ENCODE measurements around the gene STX17.

The STX17 gene

DNA sequence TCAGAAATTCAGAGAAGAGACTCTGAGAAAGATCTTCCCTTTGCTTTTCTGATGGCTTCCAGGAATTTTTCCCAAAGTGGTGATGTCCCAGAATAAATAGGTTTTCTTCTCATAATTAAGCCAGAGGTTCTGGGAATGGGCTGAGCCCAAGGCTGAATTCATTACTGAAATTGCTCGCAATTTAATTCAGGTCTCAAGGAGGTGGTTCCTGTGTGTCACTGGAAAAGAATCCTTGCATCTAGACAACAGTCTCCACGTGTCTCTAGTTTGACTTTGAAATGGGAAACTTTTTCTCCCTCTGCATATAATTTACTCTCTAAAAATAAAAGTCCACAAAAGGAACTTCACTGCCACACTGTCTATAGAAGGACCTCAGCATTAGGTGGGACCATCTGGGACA lies 27.8 kb upstream of the STX17 start:
- no peak overlapping the region for H3K4me3 ChIP-seq (ENCODE audit: low read depth, low read length)
- TF ChIP-seq, protein P1, sequence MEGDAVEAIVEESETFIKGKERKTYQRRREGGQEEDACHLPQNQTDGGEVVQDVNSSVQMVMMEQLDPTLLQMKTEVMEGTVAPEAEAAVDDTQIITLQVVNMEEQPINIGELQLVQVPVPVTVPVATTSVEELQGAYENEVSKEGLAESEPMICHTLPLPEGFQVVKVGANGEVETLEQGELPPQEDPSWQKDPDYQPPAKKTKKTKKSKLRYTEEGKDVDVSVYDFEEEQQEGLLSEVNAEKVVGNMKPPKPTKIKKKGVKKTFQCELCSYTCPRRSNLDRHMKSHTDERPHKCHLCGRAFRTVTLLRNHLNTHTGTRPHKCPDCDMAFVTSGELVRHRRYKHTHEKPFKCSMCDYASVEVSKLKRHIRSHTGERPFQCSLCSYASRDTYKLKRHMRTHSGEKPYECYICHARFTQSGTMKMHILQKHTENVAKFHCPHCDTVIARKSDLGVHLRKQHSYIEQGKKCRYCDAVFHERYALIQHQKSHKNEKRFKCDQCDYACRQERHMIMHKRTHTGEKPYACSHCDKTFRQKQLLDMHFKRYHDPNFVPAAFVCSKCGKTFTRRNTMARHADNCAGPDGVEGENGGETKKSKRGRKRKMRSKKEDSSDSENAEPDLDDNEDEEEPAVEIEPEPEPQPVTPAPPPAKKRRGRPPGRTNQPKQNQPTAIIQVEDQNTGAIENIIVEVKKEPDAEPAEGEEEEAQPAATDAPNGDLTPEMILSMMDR (IDR thresholded peaks at IDR 0.05; ENCODE audit: low read depth, low read length): no peak

DNA sequence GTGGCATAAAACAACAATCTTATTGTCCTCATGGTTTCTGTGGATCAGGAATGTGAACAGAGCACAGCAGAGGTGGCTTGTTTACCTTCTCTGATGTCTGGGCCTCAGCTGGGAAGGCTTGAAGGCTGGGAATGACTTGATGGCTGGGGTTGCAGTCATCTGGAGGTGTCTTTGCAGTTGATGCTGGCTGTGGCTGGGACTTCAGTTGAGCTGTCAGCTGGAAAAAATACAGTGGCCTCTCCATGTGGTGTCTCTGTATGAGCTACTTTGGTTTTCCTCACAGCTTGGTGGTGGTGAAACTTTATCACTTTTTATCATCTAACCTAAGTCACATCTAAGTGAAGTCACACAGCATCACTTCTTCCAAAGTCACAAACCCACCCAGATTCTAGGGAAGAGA lies 24.7 kb upstream of the STX17 start:
- TF ChIP-seq, protein P1 (IDR thresholded peaks at IDR 0.05; ENCODE audit: low read depth, low read length): no peak
- H3K4me3 ChIP-seq (ENCODE audit: low read depth, low read length): no peak overlapping the region

DNA sequence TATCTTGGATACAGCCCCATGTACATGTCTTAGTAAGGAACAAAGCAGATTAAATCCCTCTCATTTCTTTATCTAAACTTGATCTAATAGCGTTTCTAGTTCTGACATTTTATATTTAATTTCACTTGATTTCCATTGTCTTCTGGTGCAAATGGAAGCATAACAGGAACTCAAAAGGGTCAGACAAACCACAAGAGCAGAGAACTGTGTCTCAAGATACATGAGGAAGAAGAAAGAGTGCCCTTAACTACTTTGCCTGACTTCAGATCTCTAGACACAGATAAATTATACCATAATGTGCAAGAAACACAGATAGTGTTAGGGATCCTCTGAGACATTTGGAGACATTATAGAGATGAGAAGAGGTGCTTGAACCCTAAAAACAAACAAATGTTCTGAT lies 20.7 kb upstream of the STX17 start:
- TF ChIP-seq, protein P1 (IDR thresholded peaks at IDR 0.05; ENCODE audit: low read depth, low read length): no peak
- no peak overlapping the region for H3K4me3 ChIP-seq (ENCODE audit: low read depth, low read length)

DNA sequence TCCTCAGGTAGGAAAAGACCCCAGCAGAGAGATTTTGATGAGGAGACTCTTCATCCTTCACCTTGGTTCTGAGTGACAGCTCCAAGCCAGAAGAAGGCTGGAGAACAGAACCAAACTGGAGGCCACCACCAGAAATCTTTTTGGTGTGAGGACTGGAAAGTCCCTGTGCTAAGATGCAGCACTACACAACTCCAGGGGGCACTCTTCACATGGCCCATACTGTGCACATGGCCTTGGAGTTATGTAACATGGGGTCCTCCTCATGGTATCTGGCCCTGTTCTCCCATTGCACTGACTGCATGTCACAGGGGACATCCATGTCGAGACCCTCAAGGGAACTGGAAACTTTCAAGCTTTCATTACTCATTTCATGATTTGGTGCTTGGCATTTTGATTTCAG lies 17.3 kb upstream of the STX17 start:
- H3K4me3 ChIP-seq (ENCODE audit: low read depth, low read length): no peak overlapping the region
- TF ChIP-seq, protein P1 (IDR thresholded peaks at IDR 0.05; ENCODE audit: low read depth, low read length): no peak

DNA sequence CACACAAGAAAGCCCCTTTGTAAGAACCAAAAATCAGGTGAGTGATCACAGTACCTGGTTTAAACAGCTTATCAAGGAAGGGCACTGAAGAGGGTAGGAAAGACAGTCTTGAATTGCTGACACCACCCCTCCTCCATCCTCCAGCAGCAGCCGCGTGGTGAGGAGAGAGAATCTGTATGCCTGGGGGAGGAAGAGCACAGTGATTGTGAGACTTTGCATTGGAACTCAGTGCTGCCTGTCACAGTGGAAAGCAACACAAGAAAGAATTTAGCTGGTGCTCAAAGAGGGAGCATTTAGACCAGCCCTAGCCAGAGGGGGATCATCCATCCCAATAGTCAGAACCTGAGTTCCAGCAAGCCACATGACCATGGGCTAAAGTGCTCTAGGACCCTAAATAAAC lies 11.6 kb upstream of the STX17 start:
- TF ChIP-seq, protein P1 (IDR thresholded peaks at IDR 0.05; ENCODE audit: low read depth, low read length): no peak
- H3K4me3 ChIP-seq (ENCODE audit: low read depth, low read length): no peak overlapping the region

DNA sequence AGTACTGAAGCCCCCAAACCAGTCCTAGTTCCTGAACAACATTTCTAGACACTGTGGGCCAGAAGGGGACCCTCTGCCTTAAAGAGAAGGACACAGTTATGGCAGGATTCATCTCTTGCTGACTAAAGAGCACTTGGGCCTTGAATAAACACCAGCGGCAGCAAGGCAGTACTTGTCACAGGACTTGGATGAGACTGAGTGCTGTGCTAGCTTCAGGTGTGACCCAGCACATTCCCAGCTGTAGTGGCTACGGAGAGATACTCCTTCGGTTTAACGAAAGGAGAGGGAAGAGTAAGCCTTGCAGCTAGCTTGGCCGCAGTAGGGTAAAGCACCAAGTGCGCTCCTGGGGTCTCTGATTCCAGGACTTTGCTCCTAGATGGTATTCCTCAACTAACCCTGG lies 10.9 kb upstream of the STX17 start:
- TF ChIP-seq, protein P1 (IDR thresholded peaks at IDR 0.05; ENCODE audit: low read depth, low read length): no peak
- no peak overlapping the region for H3K4me3 ChIP-seq (ENCODE audit: low read depth, low read length)

DNA sequence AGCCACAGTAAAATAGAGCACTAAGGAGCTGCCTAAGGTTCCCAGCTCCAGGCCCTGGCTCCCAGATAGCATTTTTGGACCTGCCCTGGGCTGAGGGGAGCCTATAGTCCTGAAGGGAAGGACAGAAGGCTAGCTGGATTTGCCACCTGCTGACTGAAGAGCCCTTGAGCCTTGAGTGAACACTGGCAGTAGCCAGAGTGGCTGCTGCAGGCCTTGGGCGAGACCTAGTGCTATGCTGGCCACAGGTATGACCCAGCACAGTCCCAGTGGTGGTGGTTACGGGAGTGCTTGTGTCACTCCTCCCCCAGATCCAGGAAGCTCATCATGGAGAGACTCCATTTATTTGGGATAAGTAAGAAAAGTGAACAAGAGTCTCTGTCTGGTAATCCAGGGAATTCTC lies 10.3 kb upstream of the STX17 start:
- TF ChIP-seq, protein P1 (IDR thresholded peaks at IDR 0.05; ENCODE audit: low read depth, low read length): no peak
- H3K4me3 ChIP-seq (ENCODE audit: low read depth, low read length): no peak overlapping the region

All from WI38 (cell line).